Muscle layer of colon (tissue), 2 donors: ENCODE measurements around the gene TSPAN9.

Experiments used
- H3K27ac ChIP-seq: one replicate; pipeline ENCODE4 v1.7.0; 2013; ENCODE audit warnings: low read depth, mild to moderate bottlenecking, low read length, moderate library complexity
- H3K27me3 ChIP-seq, 2 donors: one replicate each; pipeline ENCODE4 v1.7.0; 2013; ENCODE audit warnings: low read length in 2 of 2, mild to moderate bottlenecking in 2 of 2; ENCODE audit not compliant: insufficient read depth in 2 of 2, control insufficient read depth in 1 of 2
- H3K36me3 ChIP-seq: one replicate; pipeline ENCODE4 v1.7.0; 2013; ENCODE audit warnings: mild to moderate bottlenecking, low read length; ENCODE audit not compliant: insufficient read depth
- H3K4me1 ChIP-seq: one replicate; pipeline ENCODE4 v1.7.0; 2013; ENCODE audit warnings: mild to moderate bottlenecking, low read length; ENCODE audit not compliant: insufficient read depth
- H3K4me3 ChIP-seq, 2 donors: one replicate each; pipeline ENCODE4 v1.7.0; 2013; ENCODE audit warnings: low read length in 2 of 2, low read depth in 1 of 2, mild to moderate bottlenecking in 1 of 2, moderate library complexity in 1 of 2
- H3K9ac ChIP-seq: one replicate; pipeline ENCODE4 v1.7.0; 2013; ENCODE audit warnings: low read length
- H3K9me3 ChIP-seq: one replicate; pipeline ENCODE4 v1.7.0; 2013; ENCODE audit warnings: mild to moderate bottlenecking, low read length
- donor health status: abdominal sarcoma.
- donor health status: Adenocarcinoma of cecum.

TSPAN9 gene

GRCh38 chr12:3250576-3250975 lies 173.4 kb downstream of the TSPAN9 start:
- Histone ChIP-seq H3K9ac (no peak overlapping the region), H3K27me3 (no peaks in the 10 kb centered on the region), H3K4me1 (peaks cover 33% of the 10 kb centered on the region), H3K9me3 (no peaks in the 10 kb centered on the region), H3K27ac (no peak overlapping the region), H3K36me3 (no peaks in the 10 kb centered on the region), H3K4me3 (no peak overlapping the region)

GRCh38 chr12:3251067-3251466 lies 173.9 kb downstream of the TSPAN9 start:
- H3K4me3 ChIP-seq, result no peak overlapping the region
- H3K4me1 ChIP-seq, result peaks cover 33% of the 10 kb centered on the region
- H3K27ac ChIP-seq, result no peak overlapping the region
- no peaks in the 10 kb centered on the region for H3K9me3 ChIP-seq
- no peaks in the 10 kb centered on the region for H3K36me3 ChIP-seq
- H3K27me3 ChIP-seq, result no peaks in the 10 kb centered on the region
- H3K9ac ChIP-seq, result no peak overlapping the region

GRCh38 chr12:3251691-3252090 lies 174.5 kb downstream of the TSPAN9 start:
- H3K9ac ChIP-seq, result no peak overlapping the region
- H3K27ac ChIP-seq, result peak overlapping the region; percentile 85
- H3K27me3 ChIP-seq, result no peaks in the 10 kb centered on the region
- no peak overlapping the region for H3K4me3 ChIP-seq
- no peaks in the 10 kb centered on the region for H3K9me3 ChIP-seq
- H3K4me1 ChIP-seq, result peaks cover 33% of the 10 kb centered on the region
- H3K36me3 ChIP-seq, result no peaks in the 10 kb centered on the region

- no peaks in the 10 kb centered on the region for H3K9me3 ChIP-seq
- H3K27ac ChIP-seq, result peak overlapping the region; percentile 85
- no peaks in the 10 kb centered on the region for H3K36me3 ChIP-seq
- H3K4me1 ChIP-seq, result peaks cover 33% of the 10 kb centered on the region
- no peak overlapping the region for H3K4me3 ChIP-seq
- H3K9ac ChIP-seq, result peak overlapping the region; percentile 17
- H3K27me3 ChIP-seq, result no peaks in the 10 kb centered on the region
These were observed 175.3 kb downstream of the TSPAN9 start for GRCh38 chr12:3252450-3252891.

DNA sequence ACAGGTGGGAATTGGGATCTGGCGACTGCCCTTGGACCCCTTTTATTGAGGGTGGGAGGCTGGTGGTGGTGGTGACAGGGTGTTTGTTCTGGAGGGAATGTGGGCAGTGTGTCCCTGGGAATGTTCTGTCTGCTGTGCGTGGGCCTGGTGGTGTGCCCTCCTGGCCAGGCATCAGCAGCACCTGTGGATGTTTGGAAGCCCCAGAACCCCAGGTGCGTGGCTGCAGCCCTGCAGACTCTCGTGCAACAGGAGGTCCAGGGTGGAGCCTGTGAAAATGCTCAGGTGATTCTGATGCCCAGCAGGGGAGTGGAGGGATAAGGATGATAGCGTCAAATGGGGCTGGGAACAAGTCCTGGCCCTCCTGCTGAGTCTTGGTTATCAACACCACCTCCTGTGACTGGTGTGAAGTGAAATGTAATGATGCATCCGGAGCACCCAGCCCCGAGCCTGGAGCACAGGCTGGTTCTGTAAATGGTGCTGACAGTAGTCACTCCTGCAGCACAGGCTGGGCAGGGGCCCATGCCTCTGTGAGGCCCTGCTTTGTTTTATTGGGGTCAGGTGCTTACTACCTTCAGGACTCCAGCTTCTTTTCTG lies 176.6 kb downstream of the TSPAN9 start:
- Histone ChIP-seq H3K4me3 (no peak overlapping the region), H3K27me3 (no peaks in the 10 kb centered on the region), H3K9me3 (no peaks in the 10 kb centered on the region), H3K4me1 (peaks cover 33% of the 10 kb centered on the region), H3K9ac (no peak overlapping the region), H3K27ac (no peak overlapping the region), H3K36me3 (no peaks in the 10 kb centered on the region)

DNA sequence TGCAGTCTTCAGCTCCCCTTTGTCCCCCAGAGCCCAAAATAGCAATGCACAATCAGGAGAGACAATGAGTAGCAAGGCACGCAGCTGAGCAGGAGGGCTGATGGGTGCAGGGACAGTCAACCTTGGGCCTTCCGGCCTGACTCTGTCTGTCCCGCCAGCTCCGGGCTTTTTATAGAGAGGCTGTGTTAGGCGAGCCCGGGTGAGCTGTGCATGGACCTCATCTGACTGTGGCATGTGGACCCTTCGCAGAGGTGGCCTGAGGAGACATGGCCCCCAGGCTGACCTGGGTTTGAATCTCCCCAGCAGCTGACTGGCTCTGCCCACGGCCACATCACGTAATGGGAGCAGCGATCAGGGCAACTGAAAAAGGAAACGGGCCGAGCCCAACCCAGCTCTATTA lies 177.9 kb downstream of the TSPAN9 start:
- H3K4me3 ChIP-seq, result no peak overlapping the region
- no peaks in the 10 kb centered on the region for H3K27me3 ChIP-seq
- H3K36me3 ChIP-seq, result no peaks in the 10 kb centered on the region
- H3K9me3 ChIP-seq, result no peaks in the 10 kb centered on the region
- H3K9ac ChIP-seq, result no peak overlapping the region
- no peak overlapping the region for H3K27ac ChIP-seq
- peaks cover 33% of the 10 kb centered on the region for H3K4me1 ChIP-seq

DNA sequence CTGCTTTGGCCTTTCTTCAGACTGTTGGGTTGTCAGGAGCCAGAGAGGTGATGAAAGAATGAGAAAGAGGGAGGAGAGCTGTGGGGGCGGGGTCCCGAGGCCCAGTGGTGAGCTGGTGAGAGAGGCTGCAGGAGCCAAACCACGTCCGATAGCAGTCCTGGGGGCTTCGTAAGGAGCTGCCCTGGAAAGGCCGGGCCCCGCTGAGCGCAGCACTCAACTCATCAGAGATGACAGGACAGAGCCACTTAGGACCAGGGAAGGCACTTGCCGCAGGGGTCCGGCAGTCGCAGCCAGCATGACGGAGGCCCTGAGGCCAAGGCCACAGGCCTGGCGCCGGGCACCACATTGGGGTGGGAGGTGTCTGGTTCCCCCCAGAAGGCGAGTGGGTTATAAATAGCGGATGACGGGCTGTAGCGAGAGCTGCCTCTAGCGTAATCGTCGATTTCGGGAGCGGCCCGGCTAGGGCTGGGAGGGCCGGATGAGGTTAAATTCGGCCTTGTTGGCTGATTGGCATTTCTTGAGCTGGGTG lies 179.0 kb downstream of the TSPAN9 start:
- no peaks in the 10 kb centered on the region for H3K36me3 ChIP-seq
- H3K9ac ChIP-seq, result no peak overlapping the region
- H3K4me1 ChIP-seq, result peaks cover 23% of the 10 kb centered on the region
- no peaks in the 10 kb centered on the region for H3K9me3 ChIP-seq
- no peak overlapping the region for H3K4me3 ChIP-seq
- H3K27me3 ChIP-seq, result no peaks in the 10 kb centered on the region
- H3K27ac ChIP-seq, result no peak overlapping the region

GRCh38 chr12:3257411-3257810 lies 180.2 kb downstream of the TSPAN9 start:
- Histone ChIP-seq H3K27me3 (no peaks in the 10 kb centered on the region), H3K36me3 (no peaks in the 10 kb centered on the region), H3K4me1 (peaks cover 18% of the 10 kb centered on the region), H3K9me3 (no peaks in the 10 kb centered on the region), H3K27ac (no peak overlapping the region), H3K9ac (no peak overlapping the region), H3K4me3 (no peak overlapping the region)

- peaks cover 5% of the 10 kb centered on the region for H3K4me1 ChIP-seq
These were observed 182.8 kb downstream of the TSPAN9 start for GRCh38 chr12:3259973-3260372.

GRCh38 chr12:3261782-3262359 lies 184.7 kb downstream of the TSPAN9 start:
- Histone ChIP-seq H3K4me1 (peaks cover 5% of the 10 kb centered on the region), H3K9ac (no peak overlapping the region), H3K9me3 (no peaks in the 10 kb centered on the region), H3K4me3 (no peak overlapping the region), H3K36me3 (no peaks in the 10 kb centered on the region), H3K27ac (no peak overlapping the region), H3K27me3 (no peaks in the 10 kb centered on the region)

More at GRCh38 chr12:3259973-3260372, 182.8 kb downstream of the TSPAN9 start:
- H3K27ac ChIP-seq, result no peak overlapping the region
- H3K9me3 ChIP-seq, result no peaks in the 10 kb centered on the region
- no peaks in the 10 kb centered on the region for H3K27me3 ChIP-seq
- H3K9ac ChIP-seq, result no peak overlapping the region
- H3K4me3 ChIP-seq, result no peak overlapping the region
- H3K36me3 ChIP-seq, result no peaks in the 10 kb centered on the region

DNA sequence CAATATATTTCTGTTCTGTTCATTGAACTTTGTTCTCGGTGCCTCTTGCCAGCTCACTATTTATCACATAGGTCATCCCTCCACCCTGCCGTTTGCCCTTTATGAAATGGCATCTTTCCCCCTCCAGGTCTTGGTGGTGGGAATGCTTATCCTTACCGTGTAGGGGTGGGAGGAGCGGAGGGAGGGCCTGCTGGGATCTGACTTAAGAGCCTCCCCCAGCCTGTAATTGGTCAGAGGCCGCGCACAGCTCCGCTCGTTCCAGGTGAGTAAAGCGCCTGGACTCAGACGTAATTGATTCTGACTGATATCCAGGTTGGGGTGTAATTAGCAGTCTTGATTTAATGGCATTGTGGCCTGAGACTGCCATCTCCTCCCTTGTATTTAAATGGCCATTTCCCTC lies 185.3 kb downstream of the TSPAN9 start:
- no peaks in the 10 kb centered on the region for H3K9me3 ChIP-seq
- no peaks in the 10 kb centered on the region for H3K27me3 ChIP-seq
- H3K36me3 ChIP-seq, result no peaks in the 10 kb centered on the region
- no peak overlapping the region for H3K9ac ChIP-seq
- no peak overlapping the region for H3K27ac ChIP-seq
- peaks cover 5% of the 10 kb centered on the region for H3K4me1 ChIP-seq
- H3K4me3 ChIP-seq, result no peak overlapping the region

DNA sequence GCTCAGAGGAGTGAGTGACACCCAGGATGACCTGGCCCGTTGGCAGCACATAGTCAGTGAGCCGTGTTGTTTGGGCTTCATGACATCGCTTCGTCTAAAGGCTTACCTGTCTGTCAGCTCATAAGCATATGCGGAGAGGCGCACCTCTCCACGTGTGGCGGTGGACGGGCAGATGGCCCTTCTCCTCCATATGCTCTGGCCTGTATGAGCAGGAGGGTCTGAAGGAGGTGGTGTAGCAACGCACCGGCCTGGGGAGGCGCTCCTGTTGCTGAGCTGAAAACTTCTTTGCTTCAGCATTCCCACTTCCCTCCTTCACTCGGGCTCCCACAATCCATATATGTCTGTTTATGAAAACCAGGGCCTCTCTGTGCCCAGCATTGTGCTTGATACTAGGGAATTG lies 186.1 kb downstream of the TSPAN9 start:
- no peak overlapping the region for H3K4me3 ChIP-seq
- H3K27me3 ChIP-seq, result no peaks in the 10 kb centered on the region

More for the DNA sequence above, 186.1 kb downstream of the TSPAN9 start:
- no peaks in the 10 kb centered on the region for H3K36me3 ChIP-seq
- H3K9ac ChIP-seq, result no peak overlapping the region
- no peaks in the 10 kb centered on the region for H3K9me3 ChIP-seq
- no peak overlapping the region for H3K27ac ChIP-seq
- peaks cover 5% of the 10 kb centered on the region for H3K4me1 ChIP-seq
